NCI-H510A (cell line): ENCODE data around the gene PDS5B.
"Not testable (repeated sequence)": the region's sequence is repeated elsewhere in the genome, so short reads cannot be mapped to it uniquely, and the experiment has no call there.

Experiments
- DNase-seq: peaks from one replicate; lab custom pipeline; 2025; lab: John Stamatoyannopoulos, UW

Gene PDS5B

DNA sequence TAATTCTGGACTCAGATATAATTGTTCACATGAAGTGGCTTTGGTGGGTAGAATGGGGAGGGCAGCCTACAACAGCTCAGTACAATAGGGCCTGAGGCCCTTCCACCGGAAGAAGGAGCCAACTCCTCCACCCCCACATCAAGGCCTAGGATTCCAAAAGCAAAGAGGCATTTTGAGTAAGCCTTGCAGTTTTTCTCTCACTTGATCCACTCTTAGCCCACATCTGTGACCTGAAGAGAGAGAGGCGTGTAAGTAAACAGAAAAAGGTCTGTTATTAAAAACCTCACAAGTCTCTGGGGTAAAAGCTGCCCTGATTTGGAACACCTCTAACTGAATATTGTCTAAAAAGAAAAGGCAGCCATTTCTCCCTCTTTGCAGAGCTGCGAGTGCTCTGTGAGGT is 215.9 kb downstream of the PDS5B start:
- DNase-seq, result no peak

DNA sequence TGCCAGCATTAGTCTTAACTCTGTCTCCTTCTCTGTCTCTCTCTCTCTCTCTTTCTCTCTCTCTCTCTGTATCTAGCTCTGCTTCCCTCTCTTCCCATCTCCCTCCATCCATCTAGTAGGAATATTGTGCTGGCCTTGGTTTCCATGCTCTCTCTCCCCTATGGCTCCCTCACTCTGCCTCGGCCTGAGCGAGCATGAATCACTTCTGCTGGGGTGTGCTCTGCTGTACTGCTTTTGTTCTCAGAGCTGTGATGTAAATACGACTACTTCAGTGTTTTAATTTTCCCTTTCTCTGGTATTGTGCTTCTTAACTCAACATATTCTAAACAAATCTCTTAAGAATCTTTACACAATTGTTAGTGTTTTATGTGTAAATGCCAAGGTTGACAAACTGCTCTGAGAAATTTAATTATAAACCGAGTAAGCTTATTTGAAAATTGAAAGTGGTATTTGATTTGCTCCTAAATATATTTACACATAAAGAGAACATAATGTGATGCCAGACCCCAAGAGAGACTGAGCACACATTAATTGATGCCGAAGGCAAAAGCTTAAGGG is 218.5 kb downstream of the PDS5B start:
- no peak for DNase-seq

DNA sequence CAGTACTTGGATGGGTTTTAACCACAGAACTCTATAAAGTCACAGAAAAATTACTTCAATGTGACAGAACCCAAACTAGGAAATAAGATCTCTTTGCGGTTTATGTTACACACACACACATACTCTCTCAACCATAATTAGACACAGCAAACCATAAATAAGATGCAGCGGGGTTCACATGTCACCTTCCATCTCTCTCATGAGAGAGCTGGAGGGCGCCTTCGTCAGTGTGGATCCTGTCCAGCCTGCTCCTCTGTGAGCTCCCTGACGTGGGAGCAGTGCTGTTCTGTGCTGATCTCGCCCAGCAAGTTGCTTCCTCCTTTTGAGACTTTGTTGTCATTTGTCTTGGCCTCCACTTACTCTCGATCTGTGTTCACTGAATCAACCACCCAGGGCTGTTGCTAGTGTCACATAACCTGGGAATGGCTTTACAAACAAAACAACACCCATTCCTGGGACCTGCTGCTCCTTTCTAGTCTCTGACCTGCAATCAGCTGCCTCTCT is 225.1 kb downstream of the PDS5B start:
- DNase-seq, result no peak

DNA sequence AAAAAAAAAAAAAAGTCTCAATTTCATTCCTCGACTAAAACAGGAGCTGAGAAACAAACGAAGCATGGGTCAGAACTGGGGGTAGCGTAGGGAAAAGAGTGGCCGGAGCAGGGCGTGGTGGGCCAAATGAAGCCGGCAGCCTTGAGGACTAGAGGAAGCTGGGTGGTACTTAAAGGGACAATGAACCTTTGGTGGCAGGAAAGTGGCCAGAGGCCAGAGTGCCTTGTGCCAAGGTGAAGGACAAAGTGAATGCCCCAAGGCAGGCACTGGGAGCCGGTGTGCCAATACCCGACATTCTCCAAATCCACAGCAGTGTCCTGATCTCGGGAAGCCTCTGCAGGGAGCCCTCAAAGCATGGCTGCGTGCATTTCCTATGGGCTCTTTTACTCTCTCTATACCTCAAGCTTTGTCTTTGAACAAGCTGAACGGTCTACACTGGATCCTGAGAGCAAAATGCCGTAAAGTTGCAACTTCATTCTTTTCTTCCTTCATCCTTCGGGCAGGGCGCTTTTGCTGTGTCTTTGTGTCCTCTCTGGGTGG is 235.0 kb downstream of the PDS5B start:
- DNase-seq, result no peak

DNA sequence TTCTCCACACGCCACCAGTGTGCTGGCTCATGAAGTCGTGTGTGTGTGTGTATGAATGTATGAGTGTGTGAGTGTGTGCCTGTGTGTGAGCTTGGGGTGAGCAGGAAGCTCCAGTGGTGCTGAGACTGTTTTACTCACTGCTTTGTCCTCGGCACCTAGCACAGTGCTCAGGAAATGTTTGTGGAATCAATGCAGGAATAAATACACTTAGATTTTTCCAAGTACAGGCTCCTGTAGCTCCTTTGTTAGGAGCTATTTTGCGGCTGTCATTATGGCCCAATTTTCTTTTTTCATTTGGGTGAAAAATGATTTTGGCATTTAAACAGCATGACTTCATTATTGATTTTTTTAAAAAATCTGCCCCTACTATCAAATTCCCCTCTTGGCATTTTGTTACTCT is 236.5 kb downstream of the PDS5B start:
- DNase-seq, result no peak

DNA sequence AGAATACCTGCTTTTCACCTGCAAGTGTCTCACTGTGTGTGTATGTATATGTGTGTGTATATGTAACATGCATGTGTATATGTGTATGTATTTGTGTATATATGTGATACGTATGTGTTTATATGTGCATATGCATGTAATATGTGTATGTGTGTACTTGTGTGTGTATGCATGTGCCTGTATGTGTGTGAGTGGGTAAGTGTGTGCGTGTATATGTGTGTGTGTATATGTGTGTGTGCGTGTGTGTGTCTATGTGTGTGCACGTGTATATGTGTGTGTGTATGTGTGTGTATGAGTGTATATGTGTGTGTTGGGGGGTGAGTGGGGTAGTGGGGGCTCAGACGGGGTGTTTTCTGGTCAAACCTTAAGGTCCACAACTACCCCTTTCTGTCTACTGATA is 237.3 kb downstream of the PDS5B start:
- no peak for DNase-seq

DNA sequence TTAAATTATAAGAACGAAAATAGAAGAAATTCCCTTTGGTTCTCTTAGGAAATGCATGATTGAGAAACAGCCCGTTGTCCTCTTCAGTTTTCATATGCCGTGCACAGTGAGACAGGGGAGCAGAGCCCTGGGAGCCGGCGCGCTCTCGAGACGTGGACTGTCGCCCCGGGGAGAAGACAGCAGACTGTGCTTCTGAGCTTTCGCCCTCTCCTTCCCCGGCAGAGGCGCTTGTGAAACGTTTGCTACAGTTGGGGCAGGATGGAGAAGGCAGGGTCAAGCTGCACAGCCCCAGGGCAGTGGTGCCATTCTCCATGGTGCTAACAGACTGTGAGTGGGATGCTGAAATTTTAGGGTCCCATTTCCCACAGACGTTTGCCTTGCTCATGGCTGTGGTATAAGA is 237.8 kb downstream of the PDS5B start:
- no peak for DNase-seq

DNA sequence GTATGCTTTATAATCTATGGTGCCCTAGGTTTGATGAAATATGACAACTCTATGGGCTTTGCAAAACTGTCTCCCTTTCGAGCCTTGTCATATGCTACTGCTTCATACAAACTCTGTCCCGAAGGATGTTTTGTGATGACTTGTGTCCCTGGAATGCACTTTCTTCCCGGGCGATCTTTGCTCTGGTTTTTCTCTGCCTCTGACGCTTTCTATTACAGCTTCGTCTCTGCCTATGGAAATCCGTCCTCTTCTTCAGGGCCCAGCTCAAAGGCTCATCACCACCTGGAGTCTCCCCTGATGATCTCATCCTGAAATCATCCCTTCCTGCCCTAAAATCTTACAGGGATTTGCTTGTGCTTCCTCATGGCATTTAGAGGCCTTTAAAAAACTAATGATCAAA is 238.4 kb downstream of the PDS5B start:
- DNase-seq, result no peak

DNA sequence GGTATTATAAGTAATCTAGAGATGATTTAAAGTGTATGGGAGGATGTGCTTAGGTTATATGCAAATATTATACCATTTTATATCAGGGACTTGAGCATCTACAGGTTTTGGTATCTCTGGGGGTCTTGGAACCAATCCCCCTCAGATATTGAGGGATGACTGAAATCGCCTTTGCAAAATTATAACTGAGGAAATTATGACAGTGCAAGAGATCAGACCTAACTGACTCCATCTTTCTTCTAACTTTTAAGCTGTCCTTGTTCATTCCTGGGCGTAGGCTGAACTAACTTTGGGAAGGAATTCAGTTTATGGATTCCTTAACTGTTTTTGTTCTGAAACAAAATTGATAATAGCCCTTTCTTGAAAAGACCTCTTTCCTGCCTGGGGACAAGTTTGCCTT is 239.2 kb downstream of the PDS5B start:
- DNase-seq, result no peak

DNA sequence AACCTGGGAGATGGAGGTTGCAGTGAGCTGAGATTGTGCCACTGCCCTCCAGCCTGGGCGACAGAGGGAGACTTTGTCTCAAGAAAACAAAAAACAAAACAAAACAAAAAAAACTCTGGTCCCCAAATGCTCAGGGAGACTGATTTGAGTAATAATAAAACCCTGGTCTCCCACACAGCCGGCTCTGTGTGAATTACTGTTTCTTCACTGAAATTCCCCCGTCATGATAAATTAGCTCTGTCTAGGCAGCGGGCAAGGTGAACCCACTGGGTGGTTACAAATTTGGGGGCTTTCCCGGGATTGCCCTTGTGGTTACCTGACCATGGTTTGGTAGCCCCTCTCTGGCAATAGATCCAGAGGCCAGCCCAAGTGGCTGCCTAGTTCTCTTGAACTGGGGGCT is 240.1 kb downstream of the PDS5B start:
- DNase-seq, result not testable (repeated sequence)
